Psoas muscle (tissue), 8 donors: Measurements from ENCODE around the gene PPP1R9A. TPM values are rescaled to one million over a fixed set of nuclear protein-coding genes. Genes with fewer than 3 reads are reported as not detected.

Experiments used
- ATAC-seq, 4 donors: fragments of 200-7000 bp; cut with Tn5 transposase; one replicate each; pipeline ENCODE4 v1.9.1; 2020; ENCODE audit warnings: moderate library complexity in 3 of 4, mild to moderate bottlenecking in 2 of 4
- DNase-seq, 2 donors: peaks; one replicate each; pipeline ENCODE4 v3.0.0-alpha.2; 2020
- H3K27ac ChIP-seq: fragments of 200-600 bp; one replicate; pipeline ENCODE4 v1.8.0; 2022
- H3K27me3 ChIP-seq, 3 donors: fragments of 200-600 bp in 1 of 3; one replicate each; pipeline versions ENCODE4 v1.6.1 to v1.8.0; 2013 to 2022; ENCODE audit warnings: low read length in 2 of 3, mild to moderate bottlenecking in 2 of 3, moderate library complexity in 1 of 3; ENCODE audit not compliant: insufficient read depth in 3 of 3
- H3K36me3 ChIP-seq, 2 donors: fragments of 200-600 bp in 1 of 2; one replicate each; pipeline versions ENCODE4 v1.6.1 to v1.8.0; 2013 to 2022; ENCODE audit warnings: low read depth in 1 of 2, mild to moderate bottlenecking in 1 of 2, moderate library complexity in 1 of 2; ENCODE audit not compliant: insufficient read depth in 1 of 2
- H3K4me1 ChIP-seq: fragments of 200-600 bp; one replicate; pipeline ENCODE4 v1.8.0; 2022
- H3K4me3 ChIP-seq: fragments of 200-600 bp; one replicate; pipeline ENCODE4 v1.8.0; 2022; ENCODE audit warnings: mild to moderate bottlenecking
- H3K9me3 ChIP-seq: fragments of 200-600 bp; one replicate; pipeline ENCODE4 v1.8.0; 2022
- CTCF ChIP-seq: fragments of 200-600 bp; IDR thresholded peaks from one replicate; pipeline ENCODE4 v1.8.0; 2022; ENCODE audit warnings: antibody characterized with exemption
- WGBS, 3 donors: extraction: QIAGEN DNeasy Blood & Tissue Kit; methylation state at CpG; one replicate each; pipeline versions ENCODE4 v1.1.6 to v1.1.7; 2013; 5-methylcytosine and 5-hydroxymethylcytosine counted together
- intact Hi-C, 2 donors: fragments of 100-400 bp; cut with DNase I; formaldehyde crosslinking; loops; one replicate each; pipeline versions ENCODE4 v1.11.0 to v1.14.2; 2022
- polyA plus RNA-seq, 3 donors: library from polyadenylated mRNA; stranded (reverse); fragments of 200-250 nt; gene quantifications; one replicate each; pipeline ENCODE4 v1.2.3, GENCODE V29; 2013
- total RNA-seq, 4 donors: library from RNA; stranded (reverse); fragmentation: NEBNext Ultra II Directional in 2 of 4; extraction: Animal tissue kit (Norgen Biotek cat#: 25700) in 2 of 4; gene quantifications; one replicate each; pipeline versions ENCODE4 v1.2.1 to v1.2.4, GENCODE V29; 2021 to 2023
- donor health status: healthy with polysubstance abuse.
- donor health status: DM: no; HTN: no; CAD: no; lungs with moderate emphysema.
- donor health status: Bipolar disorder and iron deficiency.
- donor health status: healthy.
- donor health status: DM: yes; HTN: yes; CAD: no.
- donor health status: DM: no; HTN: no; CAD: no.
- donor health status: DM: no; HTN: no; CAD: no.
- donor health status: DM: yes; HTN: yes; CAD: no.

Gene PPP1R9A
- total and polyA plus RNA-seq, 7 donors, result 1.1 to 18.6 (median 13.5) TPM

GRCh38 chr7:95089414-95090315 is 182.3 kb downstream of the PPP1R9A start:
- H3K9me3 ChIP-seq, result no peaks in the 10 kb centered on the region
- H3K27me3 ChIP-seq, result no peaks in the 10 kb centered on the region
- 77 to 85% (median 81%) methylated on average over 4 of the region's 4 CpGs for WGBS, 3 donors
- ATAC-seq (no peak), DNase-seq (no peak)
- no peak overlapping the region for H3K4me3 ChIP-seq
- no peak for TF ChIP-seq CTCF
- no peaks in the 10 kb centered on the region for H3K36me3 ChIP-seq
- H3K4me1 ChIP-seq, result peaks cover 7% of the 10 kb centered on the region
- intact Hi-C loops, result no loop called here
- H3K27ac ChIP-seq, result no peak overlapping the region

GRCh38 chr7:95092324-95092723 is 184.9 kb downstream of the PPP1R9A start:
- WGBS, 3 donors, result 12 to 35% (median 27%) methylated on average over 1 of the region's 1 CpG
- H3K4me1 ChIP-seq, result peaks cover 7% of the 10 kb centered on the region
- DNase-seq (no peak), ATAC-seq (peak in 2 of 4 donors; percentile 32 to 35)
- TF ChIP-seq CTCF, result no peak
- no peaks in the 10 kb centered on the region for H3K9me3 ChIP-seq
- intact Hi-C loops, result no loop called here
- no peaks in the 10 kb centered on the region for H3K27me3 ChIP-seq
- H3K27ac ChIP-seq, result no peak overlapping the region
- H3K4me3 ChIP-seq, result no peak overlapping the region
- no peaks in the 10 kb centered on the region for H3K36me3 ChIP-seq

DNA sequence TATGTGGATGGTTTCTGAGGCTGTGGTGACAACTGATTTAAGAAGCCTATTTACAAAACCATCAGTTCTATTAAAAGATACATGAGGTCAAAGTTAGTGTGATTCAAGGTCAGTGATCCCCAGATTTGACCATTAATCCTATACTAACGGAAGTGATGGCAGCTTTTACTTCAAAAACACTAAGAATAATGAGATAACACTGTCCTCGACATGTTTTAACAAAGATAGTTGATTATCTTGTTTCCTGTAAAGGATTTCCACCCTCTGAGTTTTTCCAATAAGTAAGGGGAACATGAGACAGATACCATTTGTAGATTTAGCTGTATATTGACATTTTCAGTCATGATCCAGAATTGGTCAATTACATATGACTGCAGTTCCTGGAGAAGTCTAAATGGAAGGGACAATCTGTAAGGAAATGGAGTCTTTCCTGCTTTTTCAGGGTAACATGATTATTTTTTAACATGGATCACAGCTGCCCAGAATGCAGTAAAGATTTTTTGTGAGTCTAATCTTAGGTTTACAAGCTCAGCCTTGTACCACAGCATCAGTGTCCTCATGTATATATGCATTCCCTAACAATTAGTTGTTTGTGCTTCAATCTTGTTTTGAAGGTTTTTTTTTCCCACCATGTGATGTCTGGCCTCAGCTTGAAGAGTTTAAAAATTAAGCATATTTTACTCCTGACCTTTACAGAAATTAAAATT is 188.0 kb downstream of the PPP1R9A start:
- ATAC-seq (no peak), DNase-seq (no peak)
- H3K27me3 ChIP-seq, result no peaks in the 10 kb centered on the region
- H3K36me3 ChIP-seq, result no peaks in the 10 kb centered on the region
- no peaks in the 10 kb centered on the region for H3K9me3 ChIP-seq
- 52 to 61% (median 52%) methylated on average over 2 of the region's 2 CpGs for WGBS, 3 donors
- H3K27ac ChIP-seq, result no peak overlapping the region
- H3K4me3 ChIP-seq, result no peak overlapping the region
- TF ChIP-seq CTCF, result no peak
- intact Hi-C loops, result no loop called here
- peaks cover 9% of the 10 kb centered on the region for H3K4me1 ChIP-seq

DNA sequence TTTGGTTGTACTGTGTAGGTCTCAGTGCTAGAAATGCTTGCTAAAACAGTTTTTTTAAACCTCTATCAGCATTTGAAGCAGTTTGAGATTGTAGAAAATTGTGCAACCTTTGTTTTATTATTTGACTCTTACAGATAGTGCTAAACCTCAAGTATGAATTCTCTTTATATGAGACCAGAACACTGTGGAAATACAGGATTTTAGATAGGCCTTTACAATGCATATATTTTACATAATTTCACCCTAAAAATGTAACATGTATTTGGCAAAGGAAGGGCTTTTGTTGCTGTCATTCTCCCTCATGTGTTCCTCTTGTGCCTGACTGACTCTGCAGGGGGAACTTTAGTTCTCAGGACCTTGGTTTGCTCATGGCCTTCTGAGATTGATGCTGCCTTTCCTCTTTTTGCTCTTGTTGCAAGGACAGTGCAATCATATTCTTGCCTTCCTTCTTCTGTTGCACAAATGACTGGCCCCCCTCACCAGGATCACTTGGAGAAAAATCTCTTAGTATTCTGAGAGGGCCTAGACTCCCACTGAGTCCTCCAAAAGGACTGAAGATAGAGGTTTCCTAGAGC is 188.7 kb downstream of the PPP1R9A start:
- no peak for TF ChIP-seq CTCF
- H3K27me3 ChIP-seq, result no peaks in the 10 kb centered on the region
- H3K4me3 ChIP-seq, result no peak overlapping the region
- no peak overlapping the region for H3K27ac ChIP-seq
- intact Hi-C loops, result no loop called here
- no peaks in the 10 kb centered on the region for H3K9me3 ChIP-seq
- H3K36me3 ChIP-seq, result no peaks in the 10 kb centered on the region
- DNase-seq, result no peak
- peaks cover 9% of the 10 kb centered on the region for H3K4me1 ChIP-seq
- ATAC-seq, result no peak
